Panc1 (cell line): ENCODE data around the gene BCR. TPM values are rescaled to one million over a fixed set of nuclear protein-coding genes. Genes with fewer than 3 reads are reported as not detected.

Experiments
- ATAC-seq: fragments of 200-7000 bp; cut with Tn5 transposase; 2 replicates; pipeline ENCODE4 v1.9.1; 2020; ENCODE audit warnings: mild to moderate bottlenecking, moderate library complexity
- BruUV-seq: library from RNA; stranded (reverse); fragments of 400-500 nt; replicated peaks from 2 replicates; lab custom pipeline; 2021; lab: Mats Ljungman, UMichigan
- CTCF ChIA-PET: fragments of 300-600 bp; sonication (Branson Sonifier 250); formaldehyde crosslinking; loops from one replicate; lab custom pipeline; 2022; ENCODE audit warnings: antibody characterized with exemption; lab: Charles Lee
- POLR2A ChIA-PET: fragments of 300-600 bp; sonication (Branson Sonifier 250); formaldehyde crosslinking; loops from one replicate; lab custom pipeline; 2022; ENCODE audit warnings: antibody characterized with exemption; lab: Charles Lee
- DNase-seq: peaks from one replicate; pipeline ENCODE4 v3.0.0-alpha.2; 2010; ENCODE audit warnings: low read depth, low spot score
- H3K27ac ChIP-seq: 2 replicates; pipeline ENCODE4 v1.5.1; 2011; ENCODE audit warnings: mild to moderate bottlenecking, low read length, inconsistent platforms
- H3K27me3 ChIP-seq: fragments of 200-500 bp; sonication (Bioruptor generic); 2 replicates; pipeline ENCODE4 v1.6.0; 2014; ENCODE audit warnings: low read length, inconsistent platforms; ENCODE audit not compliant: control insufficient read depth, insufficient read depth
- H3K36me3 ChIP-seq: fragments of 200-500 bp; sonication (Bioruptor generic); 2 replicates; pipeline ENCODE4 v1.5.1; 2014; ENCODE audit warnings: inconsistent platforms, mild to moderate bottlenecking, low read length, moderate library complexity; ENCODE audit not compliant: control insufficient read depth, insufficient read depth
- H3K4me1 ChIP-seq: 2 replicates; pipeline ENCODE4 v1.5.1; 2011; ENCODE audit warnings: inconsistent platforms, mild to moderate bottlenecking, low read length, moderate library complexity; ENCODE audit not compliant: control insufficient read depth, insufficient read depth
- H3K4me3 ChIP-seq, 2 experiments: 2 replicates each; pipeline ENCODE4 v1.5.1; 2011 to 2012; ENCODE audit warnings: low read depth in 2 of 2, low read length in 2 of 2, mild to moderate bottlenecking in 2 of 2, inconsistent platforms in 1 of 2, moderate library complexity in 1 of 2
- H3K9me3 ChIP-seq: fragments of 200-500 bp; sonication (Bioruptor generic); 2 replicates; pipeline ENCODE4 v1.5.1; 2014; ENCODE audit warnings: low read depth, mild to moderate bottlenecking, inconsistent platforms, low read length, moderate library complexity; ENCODE audit not compliant: control insufficient read depth, insufficient read depth
- POLR2AphosphoS5 ChIP-seq: IDR thresholded peaks from 2 replicates; pipeline ENCODE4 v1.6.1; 2012; ENCODE audit warnings: mild to moderate bottlenecking, low read depth, low read length, moderate library complexity
- SIN3A ChIP-seq: IDR thresholded peaks from 2 replicates; pipeline ENCODE4 v1.6.1; 2012; ENCODE audit warnings: low read depth, mild to moderate bottlenecking, low read length, moderate library complexity, borderline replicate concordance; ENCODE audit not compliant: insufficient read depth
- TCF7L2 ChIP-seq: IDR thresholded peaks from 2 replicates; pipeline ENCODE4 v1.6.1; 2011; ENCODE audit warnings: mild to moderate bottlenecking, low read depth, low read length, inconsistent platforms
- in situ Hi-C: cut with HindIII; loops from 2 replicates; pipeline ENCODE4 v1.10.0; 2016; ENCODE audit warnings: low sequenced_read_pairs, low pct_unique_long_range_greater_than_20kb
- intact Hi-C: fragments of 100-400 bp; cut with micrococcal nuclease; formaldehyde crosslinking; loops from one replicate; pipeline ENCODE4 v1.10.0; 2022; ENCODE audit not compliant: unreplicated experiment
- total RNA-seq: library from RNA; stranded (reverse); gene quantifications from one replicate; pipeline ENCODE4 v1.2.1, GENCODE V29; 2021; ENCODE audit not compliant: unreplicated experiment
- TF ChIP-seq, protein P1 (sequence below), 2 experiments: IDR thresholded peaks; 2 replicates each; pipeline ENCODE4 v1.6.1; 2011 to 2012; ENCODE audit warnings: low read depth in 2 of 2, control low read depth in 1 of 2, low read length in 1 of 2, mild to moderate bottlenecking in 1 of 2, moderate library complexity in 1 of 2; ENCODE audit not compliant: insufficient read depth in 1 of 2
- TF ChIP-seq, protein P2 (sequence below): fragments of 450-650 bp; IDR thresholded peaks from 2 replicates; pipeline ENCODE4 v1.5.1; 2017; ENCODE audit warnings: mild to moderate bottlenecking

BCR gene
- total RNA-seq, 1 experiment from 2014 or later: 32.1 TPM

DNA sequence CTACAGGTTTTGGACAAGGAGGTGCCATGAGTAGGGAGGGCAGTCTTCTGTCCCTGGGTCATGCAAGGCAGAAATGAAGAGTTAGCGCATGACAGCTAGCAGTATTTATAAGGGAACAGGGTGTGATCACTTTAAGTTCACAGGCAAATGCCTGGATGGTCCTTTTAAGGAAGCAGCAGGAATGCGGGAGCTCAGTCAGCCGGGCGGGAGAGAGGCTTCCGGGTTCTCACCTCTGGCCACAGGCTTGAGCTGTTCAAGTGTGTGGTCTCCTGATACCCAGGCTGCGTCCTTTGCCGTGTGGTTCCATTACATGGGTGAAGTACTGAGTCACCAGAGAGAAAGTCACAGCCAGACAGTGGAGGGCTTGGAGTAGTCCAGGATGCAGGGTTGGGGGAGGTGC is 105.4 kb downstream of the BCR start:
- Histone ChIP-seq H3K4me3 (no peak overlapping the region), H3K27me3 (no peaks in the 10 kb centered on the region), H3K36me3 (no peaks in the 10 kb centered on the region), H3K4me1 (no peaks in the 10 kb centered on the region), H3K9me3 (no peaks in the 10 kb centered on the region), H3K27ac (no peak overlapping the region)
- ATAC-seq (no peak), DNase-seq (no peak)
- TF ChIP-seq, protein P1, sequence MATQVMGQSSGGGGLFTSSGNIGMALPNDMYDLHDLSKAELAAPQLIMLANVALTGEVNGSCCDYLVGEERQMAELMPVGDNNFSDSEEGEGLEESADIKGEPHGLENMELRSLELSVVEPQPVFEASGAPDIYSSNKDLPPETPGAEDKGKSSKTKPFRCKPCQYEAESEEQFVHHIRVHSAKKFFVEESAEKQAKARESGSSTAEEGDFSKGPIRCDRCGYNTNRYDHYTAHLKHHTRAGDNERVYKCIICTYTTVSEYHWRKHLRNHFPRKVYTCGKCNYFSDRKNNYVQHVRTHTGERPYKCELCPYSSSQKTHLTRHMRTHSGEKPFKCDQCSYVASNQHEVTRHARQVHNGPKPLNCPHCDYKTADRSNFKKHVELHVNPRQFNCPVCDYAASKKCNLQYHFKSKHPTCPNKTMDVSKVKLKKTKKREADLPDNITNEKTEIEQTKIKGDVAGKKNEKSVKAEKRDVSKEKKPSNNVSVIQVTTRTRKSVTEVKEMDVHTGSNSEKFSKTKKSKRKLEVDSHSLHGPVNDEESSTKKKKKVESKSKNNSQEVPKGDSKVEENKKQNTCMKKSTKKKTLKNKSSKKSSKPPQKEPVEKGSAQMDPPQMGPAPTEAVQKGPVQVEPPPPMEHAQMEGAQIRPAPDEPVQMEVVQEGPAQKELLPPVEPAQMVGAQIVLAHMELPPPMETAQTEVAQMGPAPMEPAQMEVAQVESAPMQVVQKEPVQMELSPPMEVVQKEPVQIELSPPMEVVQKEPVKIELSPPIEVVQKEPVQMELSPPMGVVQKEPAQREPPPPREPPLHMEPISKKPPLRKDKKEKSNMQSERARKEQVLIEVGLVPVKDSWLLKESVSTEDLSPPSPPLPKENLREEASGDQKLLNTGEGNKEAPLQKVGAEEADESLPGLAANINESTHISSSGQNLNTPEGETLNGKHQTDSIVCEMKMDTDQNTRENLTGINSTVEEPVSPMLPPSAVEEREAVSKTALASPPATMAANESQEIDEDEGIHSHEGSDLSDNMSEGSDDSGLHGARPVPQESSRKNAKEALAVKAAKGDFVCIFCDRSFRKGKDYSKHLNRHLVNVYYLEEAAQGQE (IDR thresholded peaks at IDR 0.05; ENCODE audit: insufficient read depth in 1 of 2, low read depth in 2 of 2, low read length in 1 of 2): no peak
- TF ChIP-seq, protein P2, sequence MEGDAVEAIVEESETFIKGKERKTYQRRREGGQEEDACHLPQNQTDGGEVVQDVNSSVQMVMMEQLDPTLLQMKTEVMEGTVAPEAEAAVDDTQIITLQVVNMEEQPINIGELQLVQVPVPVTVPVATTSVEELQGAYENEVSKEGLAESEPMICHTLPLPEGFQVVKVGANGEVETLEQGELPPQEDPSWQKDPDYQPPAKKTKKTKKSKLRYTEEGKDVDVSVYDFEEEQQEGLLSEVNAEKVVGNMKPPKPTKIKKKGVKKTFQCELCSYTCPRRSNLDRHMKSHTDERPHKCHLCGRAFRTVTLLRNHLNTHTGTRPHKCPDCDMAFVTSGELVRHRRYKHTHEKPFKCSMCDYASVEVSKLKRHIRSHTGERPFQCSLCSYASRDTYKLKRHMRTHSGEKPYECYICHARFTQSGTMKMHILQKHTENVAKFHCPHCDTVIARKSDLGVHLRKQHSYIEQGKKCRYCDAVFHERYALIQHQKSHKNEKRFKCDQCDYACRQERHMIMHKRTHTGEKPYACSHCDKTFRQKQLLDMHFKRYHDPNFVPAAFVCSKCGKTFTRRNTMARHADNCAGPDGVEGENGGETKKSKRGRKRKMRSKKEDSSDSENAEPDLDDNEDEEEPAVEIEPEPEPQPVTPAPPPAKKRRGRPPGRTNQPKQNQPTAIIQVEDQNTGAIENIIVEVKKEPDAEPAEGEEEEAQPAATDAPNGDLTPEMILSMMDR: no peak
- TF ChIP-seq TCF7L2: no peak
- TF ChIP-seq POLR2AphosphoS5: no peak
- TF ChIP-seq SIN3A: no peak
- intact Hi-C loops (loop anchor here (2.0 kb wide), 1 partner anchor 107 kb away; no protein-coding TSS in a partner anchor), in situ Hi-C loops (no loop called here)
- POLR2A ChIA-PET: no interaction called here
- CTCF ChIA-PET: interaction anchor here (0.6 kb wide), 1 partner anchor 107 kb away, joined by 3 read pairs; no protein-coding TSS in a partner anchor
- BruUV-seq: no TSS peak

- POLR2A ChIA-PET: no interaction called here
- Histone ChIP-seq H3K27ac (no peak overlapping the region), H3K9me3 (no peaks in the 10 kb centered on the region), H3K27me3 (no peaks in the 10 kb centered on the region), H3K36me3 (no peaks in the 10 kb centered on the region), H3K4me3 (no peak overlapping the region), H3K4me1 (no peaks in the 10 kb centered on the region)
- BruUV-seq: no TSS peak
- TF ChIP-seq, protein P1 (IDR thresholded peaks at IDR 0.05; ENCODE audit: insufficient read depth in 1 of 2, low read depth in 2 of 2, low read length in 1 of 2): no peak
- TF ChIP-seq SIN3A (no peak), POLR2AphosphoS5 (no peak), TCF7L2 (no peak)
- TF ChIP-seq, protein P2: no peak
- intact Hi-C loops: no loop called here
- in situ Hi-C loops: no loop called here
- ATAC-seq (no peak), DNase-seq (no peak)
- CTCF ChIA-PET: interaction anchor here (0.6 to 0.7 kb wide), 2 partner anchors 28 to 108 kb away, joined by 3 read pairs; no protein-coding TSS in a partner anchor
Observed at GRCh38 chr22:23286296-23286695, 106.0 kb downstream of the BCR start.
